Stimulated activated CD4-positive, alpha-beta T cell treated with anti-CD3 and anti-CD28 coated beads, Interleukin-1b, Interleukin-23, amount 100 ng/mL, for 24 hours (primary cell): ENCODE results near the gene CCSER1.
"Not testable (repeated sequence)": the region's sequence is repeated elsewhere in the genome, so short reads cannot be mapped to it uniquely, and the experiment has no call there.

Experiments
- DNase-seq, 4 experiments: peaks; one replicate each; pipeline ENCODE4 v3.0.0-alpha.2; 2020; ENCODE audit warnings: low read depth in 4 of 4, low spot score in 1 of 4

CCSER1 gene

GRCh38 chr4:90911724-90912434 is 784.7 kb downstream of the CCSER1 start:
- DNase-seq: not testable (repeated sequence)

- no peak for DNase-seq
These were observed 795.0 kb downstream of the CCSER1 start for GRCh38 chr4:90922174-90922573.

- no peak for DNase-seq
These were observed 799.8 kb downstream of the CCSER1 start for GRCh38 chr4:90926957-90927356.

GRCh38 chr4:90943311-90943710 is 816.1 kb downstream of the CCSER1 start:
- DNase-seq: no peak

GRCh38 chr4:90946945-90947344 is 819.8 kb downstream of the CCSER1 start:
- DNase-seq: no peak

GRCh38 chr4:90950385-90950841 is 823.2 kb downstream of the CCSER1 start:
- no peak for DNase-seq

- DNase-seq: no peak
These were observed 823.8 kb downstream of the CCSER1 start for GRCh38 chr4:90951037-90951436.

GRCh38 chr4:90958256-90958895 is 831.2 kb downstream of the CCSER1 start:
- DNase-seq: no peak

- no peak for DNase-seq
These were observed 833.2 kb downstream of the CCSER1 start for GRCh38 chr4:90960433-90960832.

- DNase-seq: no peak
These were observed 833.6 kb downstream of the CCSER1 start for GRCh38 chr4:90960840-90961239.

- DNase-seq: no peak
These were observed 842.8 kb downstream of the CCSER1 start for GRCh38 chr4:90970021-90970420.

GRCh38 chr4:90977726-90978125 is 850.5 kb downstream of the CCSER1 start:
- no peak for DNase-seq

GRCh38 chr4:90979556-90979955 is 852.4 kb downstream of the CCSER1 start:
- no peak for DNase-seq

- DNase-seq: no peak
These were observed 855.6 kb downstream of the CCSER1 start for GRCh38 chr4:90982813-90983212.

- DNase-seq: no peak
These were observed 863.1 kb downstream of the CCSER1 start for GRCh38 chr4:90990284-90990683.

GRCh38 chr4:90992213-90992612 is 865.0 kb downstream of the CCSER1 start:
- no peak for DNase-seq

- DNase-seq: no peak
These were observed 867.8 kb downstream of the CCSER1 start for GRCh38 chr4:90994851-90995574.

GRCh38 chr4:90995996-90996395 is 868.8 kb downstream of the CCSER1 start:
- no peak for DNase-seq

GRCh38 chr4:90996813-90997212 is 869.6 kb downstream of the CCSER1 start:
- DNase-seq: no peak

GRCh38 chr4:91015861-91016260 is 888.7 kb downstream of the CCSER1 start:
- no peak for DNase-seq

- no peak for DNase-seq
These were observed 892.3 kb downstream of the CCSER1 start for GRCh38 chr4:91019513-91019912.
